ENCODE data around the gene SSTR5. TPM values are rescaled to one million over a fixed set of nuclear protein-coding genes. Genes with fewer than 3 reads are reported as not detected.

SSTR5 gene
- total RNA-seq, 1 experiment from 2014 or later, result not detected

DNA sequence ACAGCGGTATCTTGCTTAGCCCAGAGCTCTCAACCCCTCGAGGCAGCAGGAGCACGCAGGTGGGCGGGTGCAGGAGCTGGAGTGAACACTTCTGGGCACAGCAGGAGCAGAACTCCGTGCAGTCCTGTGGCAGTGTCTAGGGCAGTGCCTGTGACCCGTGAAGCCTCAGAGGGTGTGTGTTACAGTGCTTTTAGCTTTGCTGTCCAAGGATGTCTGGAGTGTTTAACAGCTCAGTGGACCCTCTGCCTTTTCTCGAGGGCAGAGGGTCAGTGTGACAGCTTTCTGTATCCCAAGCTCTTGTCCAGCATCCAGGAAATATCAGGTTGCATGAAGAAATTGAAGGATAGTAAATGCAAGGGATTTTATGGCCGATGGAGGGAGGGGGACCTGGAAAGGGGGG lies 16.4 kb upstream of the SSTR5 start:
- Histone ChIP-seq H3K9me3 (ENCODE audit: insufficient read depth, low read depth) (no peaks in the 10 kb centered on the region; the same call in 1 of the 2 replicates), H3K4me3 (no peak overlapping the region), H3K27ac (no peak overlapping the region), H3K4me2 (no peak overlapping the region), H3K4me1 (replicated peaks; ENCODE audit: insufficient read depth) (no peaks in the 10 kb centered on the region), H4K20me1 (ENCODE audit: insufficient read depth) (no peaks in the 10 kb centered on the region), H3K9me2 (ENCODE audit: insufficient read depth) (no peaks in the 10 kb centered on the region), H3F3A (ENCODE audit: insufficient read depth, low read depth) (no peaks in the 10 kb centered on the region), H3K27me3 (ENCODE audit: insufficient read depth, low read depth) (peaks cover 52% of the 10 kb centered on the region), H3K36me3 (ENCODE audit: low read depth) (no peaks in the 10 kb centered on the region), H3K79me2 (ENCODE audit: low read depth) (no peaks in the 10 kb centered on the region), H2AFZ (no peak overlapping the region)
- ChIA-PET POLR2A (ENCODE audit: unreplicated experiment) (no interaction called here), CTCF (no interaction called here)
- TF ChIP-seq EZH2 (IDR thresholded peaks at IDR 0.05; ENCODE audit: low read depth), result no peak
- TF ChIP-seq, protein P1, sequence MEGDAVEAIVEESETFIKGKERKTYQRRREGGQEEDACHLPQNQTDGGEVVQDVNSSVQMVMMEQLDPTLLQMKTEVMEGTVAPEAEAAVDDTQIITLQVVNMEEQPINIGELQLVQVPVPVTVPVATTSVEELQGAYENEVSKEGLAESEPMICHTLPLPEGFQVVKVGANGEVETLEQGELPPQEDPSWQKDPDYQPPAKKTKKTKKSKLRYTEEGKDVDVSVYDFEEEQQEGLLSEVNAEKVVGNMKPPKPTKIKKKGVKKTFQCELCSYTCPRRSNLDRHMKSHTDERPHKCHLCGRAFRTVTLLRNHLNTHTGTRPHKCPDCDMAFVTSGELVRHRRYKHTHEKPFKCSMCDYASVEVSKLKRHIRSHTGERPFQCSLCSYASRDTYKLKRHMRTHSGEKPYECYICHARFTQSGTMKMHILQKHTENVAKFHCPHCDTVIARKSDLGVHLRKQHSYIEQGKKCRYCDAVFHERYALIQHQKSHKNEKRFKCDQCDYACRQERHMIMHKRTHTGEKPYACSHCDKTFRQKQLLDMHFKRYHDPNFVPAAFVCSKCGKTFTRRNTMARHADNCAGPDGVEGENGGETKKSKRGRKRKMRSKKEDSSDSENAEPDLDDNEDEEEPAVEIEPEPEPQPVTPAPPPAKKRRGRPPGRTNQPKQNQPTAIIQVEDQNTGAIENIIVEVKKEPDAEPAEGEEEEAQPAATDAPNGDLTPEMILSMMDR (conservative IDR thresholded peaks at IDR 0.05), result no peak
- intact Hi-C loops (cut with micrococcal nuclease; ENCODE audit: unreplicated experiment), result loop anchor here (2.0 to 5.0 kb wide), 2 partner anchors 47 to 164 kb away; no protein-coding TSS in a partner anchor
- no TSS peak for BruUV-seq (replicated peaks)
- no peak for DNase-seq

DNA sequence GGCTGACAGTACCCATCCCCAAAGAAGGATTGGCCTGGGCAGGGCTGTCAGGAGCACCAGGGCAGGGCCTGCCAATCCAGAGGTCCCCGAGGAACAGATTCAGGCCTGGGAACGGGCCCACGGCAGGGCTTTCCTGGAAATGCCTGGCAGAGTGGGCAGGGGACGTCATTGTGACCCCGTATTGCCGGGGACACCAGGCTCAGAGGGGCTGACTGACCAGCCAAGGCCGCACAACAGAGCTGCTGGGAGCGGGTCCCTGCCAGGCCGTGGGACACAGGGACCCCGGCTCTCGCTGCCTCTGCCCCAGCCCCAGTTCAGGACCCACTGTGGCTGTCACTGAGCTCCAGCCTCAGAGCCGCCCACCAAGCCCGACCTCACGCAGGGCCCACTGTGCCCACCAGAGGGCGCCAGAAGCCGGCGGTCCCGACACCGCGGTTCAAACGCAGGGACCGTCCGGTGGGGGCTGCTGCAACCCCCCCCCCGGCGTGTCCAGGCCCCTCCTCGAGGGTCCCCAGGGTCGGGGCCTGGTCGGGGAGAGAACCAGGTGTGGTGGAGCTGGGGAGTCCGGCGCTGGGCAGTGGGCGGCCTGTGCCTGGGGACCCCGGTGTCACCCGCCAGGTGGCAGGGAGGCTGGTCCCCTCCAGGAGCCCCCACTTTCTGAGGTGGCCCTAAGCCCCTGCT lies 15.2 kb upstream of the SSTR5 start:
- intact Hi-C loops (cut with micrococcal nuclease; ENCODE audit: unreplicated experiment), result loop anchor here (2.0 to 5.0 kb wide), 2 partner anchors 45 to 165 kb away; no protein-coding TSS in a partner anchor
- Histone ChIP-seq H3K9me3 (ENCODE audit: insufficient read depth, low read depth) (no peaks in the 10 kb centered on the region; the same call in 1 of the 2 replicates), H3K4me3 (no peak overlapping the region), H3K27me3 (ENCODE audit: insufficient read depth, low read depth) (peaks cover 56% of the 10 kb centered on the region), H3K4me2 (no peak overlapping the region), H3K27ac (no peak overlapping the region), H3K79me2 (ENCODE audit: low read depth) (no peaks in the 10 kb centered on the region), H2AFZ (no peak overlapping the region), H3K9me2 (ENCODE audit: insufficient read depth) (no peaks in the 10 kb centered on the region), H3F3A (ENCODE audit: insufficient read depth, low read depth) (no peaks in the 10 kb centered on the region), H3K36me3 (ENCODE audit: low read depth) (no peaks in the 10 kb centered on the region), H3K4me1 (replicated peaks; ENCODE audit: insufficient read depth) (no peaks in the 10 kb centered on the region), H4K20me1 (ENCODE audit: insufficient read depth) (no peaks in the 10 kb centered on the region)
- DNase-seq, result peak in 1 of 2 experiments; percentile 47
- ChIA-PET POLR2A (ENCODE audit: unreplicated experiment) (no interaction called here), CTCF (interaction anchor here (0.7 to 1.0 kb wide), 2 partner anchors 44 to 46 kb away, joined by 4 to 5 read pairs; no protein-coding TSS in a partner anchor)
- BruUV-seq (replicated peaks), result no TSS peak
- TF ChIP-seq EZH2 (IDR thresholded peaks at IDR 0.05; ENCODE audit: low read depth), result no peak
- TF ChIP-seq, protein P1 (conservative IDR thresholded peaks at IDR 0.05), result peak; percentile 92

DNA sequence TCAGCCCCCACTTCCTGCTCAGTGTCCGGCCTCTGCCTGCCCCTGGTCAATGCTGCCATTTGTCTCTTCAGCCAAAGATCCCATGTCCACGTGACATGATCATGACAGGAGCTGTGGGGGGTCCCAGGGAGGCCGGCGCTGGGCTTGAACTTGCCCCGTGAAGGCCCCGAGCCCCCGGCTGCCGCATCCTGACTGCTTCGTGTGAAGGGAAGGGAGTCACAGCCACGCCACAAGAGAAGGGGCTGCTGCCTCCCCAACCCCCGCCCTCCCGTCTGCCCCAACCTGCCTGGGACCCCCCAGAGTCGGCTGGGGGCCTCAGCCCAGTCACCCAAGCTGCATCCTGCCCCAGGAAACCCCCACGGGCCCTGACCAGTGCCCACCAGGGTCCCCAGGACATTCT lies 14.3 kb upstream of the SSTR5 start:
- ChIA-PET CTCF (no interaction called here), POLR2A (ENCODE audit: unreplicated experiment) (no interaction called here)
- Histone ChIP-seq H2AFZ (no peak overlapping the region), H3K79me2 (ENCODE audit: low read depth) (no peaks in the 10 kb centered on the region), H3K36me3 (ENCODE audit: low read depth) (no peaks in the 10 kb centered on the region), H3K4me1 (replicated peaks; ENCODE audit: insufficient read depth) (no peaks in the 10 kb centered on the region), H4K20me1 (ENCODE audit: insufficient read depth) (no peaks in the 10 kb centered on the region), H3K27me3 (ENCODE audit: insufficient read depth, low read depth) (peaks cover 57% of the 10 kb centered on the region), H3K9me2 (ENCODE audit: insufficient read depth) (no peaks in the 10 kb centered on the region), H3K4me3 (no peak overlapping the region), H3K27ac (no peak overlapping the region), H3K4me2 (no peak overlapping the region), H3K9me3 (ENCODE audit: insufficient read depth, low read depth) (no peaks in the 10 kb centered on the region; the same call in 1 of the 2 replicates), H3F3A (ENCODE audit: insufficient read depth, low read depth) (no peaks in the 10 kb centered on the region)
- BruUV-seq (replicated peaks), result no TSS peak
- intact Hi-C loops (cut with micrococcal nuclease; ENCODE audit: unreplicated experiment), result loop anchor here (5.0 kb wide), 1 partner anchor 166 kb away; no protein-coding TSS in a partner anchor
- no peak for DNase-seq
- no peak for TF ChIP-seq EZH2 (IDR thresholded peaks at IDR 0.05; ENCODE audit: low read depth)
- TF ChIP-seq, protein P1 (conservative IDR thresholded peaks at IDR 0.05), result no peak
